Panc1 (cell line): ENCODE results near the gene CRIM1. TPM values are rescaled to one million over a fixed set of nuclear protein-coding genes. Genes with fewer than 3 reads are reported as not detected.

Experiments used
- ATAC-seq: fragments of 200-7000 bp; cut with Tn5 transposase; 2 replicates; pipeline ENCODE4 v1.9.1; 2020; ENCODE audit warnings: mild to moderate bottlenecking, moderate library complexity
- BruUV-seq: library from RNA; stranded (reverse); fragments of 400-500 nt; replicated peaks from 2 replicates; lab custom pipeline; 2021; lab: Mats Ljungman, UMichigan
- CTCF ChIA-PET: fragments of 300-600 bp; sonication (Branson Sonifier 250); formaldehyde crosslinking; loops from one replicate; lab custom pipeline; 2022; ENCODE audit warnings: antibody characterized with exemption; lab: Charles Lee
- POLR2A ChIA-PET: fragments of 300-600 bp; sonication (Branson Sonifier 250); formaldehyde crosslinking; loops from one replicate; lab custom pipeline; 2022; ENCODE audit warnings: antibody characterized with exemption; lab: Charles Lee
- DNase-seq: peaks from one replicate; pipeline ENCODE4 v3.0.0-alpha.2; 2010; ENCODE audit warnings: low read depth, low spot score
- H3K27ac ChIP-seq: 2 replicates; pipeline ENCODE4 v1.5.1; 2011; ENCODE audit warnings: mild to moderate bottlenecking, low read length, inconsistent platforms
- H3K27me3 ChIP-seq: fragments of 200-500 bp; sonication (Bioruptor generic); 2 replicates; pipeline ENCODE4 v1.6.0; 2014; ENCODE audit warnings: low read length, inconsistent platforms; ENCODE audit not compliant: control insufficient read depth, insufficient read depth
- H3K36me3 ChIP-seq: fragments of 200-500 bp; sonication (Bioruptor generic); 2 replicates; pipeline ENCODE4 v1.5.1; 2014; ENCODE audit warnings: inconsistent platforms, mild to moderate bottlenecking, low read length, moderate library complexity; ENCODE audit not compliant: control insufficient read depth, insufficient read depth
- H3K4me1 ChIP-seq: 2 replicates; pipeline ENCODE4 v1.5.1; 2011; ENCODE audit warnings: inconsistent platforms, mild to moderate bottlenecking, low read length, moderate library complexity; ENCODE audit not compliant: control insufficient read depth, insufficient read depth
- H3K4me3 ChIP-seq, 2 experiments: 2 replicates each; pipeline ENCODE4 v1.5.1; 2011 to 2012; ENCODE audit warnings: low read depth in 2 of 2, low read length in 2 of 2, mild to moderate bottlenecking in 2 of 2, inconsistent platforms in 1 of 2, moderate library complexity in 1 of 2
- H3K9me3 ChIP-seq: fragments of 200-500 bp; sonication (Bioruptor generic); 2 replicates; pipeline ENCODE4 v1.5.1; 2014; ENCODE audit warnings: low read depth, mild to moderate bottlenecking, inconsistent platforms, low read length, moderate library complexity; ENCODE audit not compliant: control insufficient read depth, insufficient read depth
- POLR2AphosphoS5 ChIP-seq: IDR thresholded peaks from 2 replicates; pipeline ENCODE4 v1.6.1; 2012; ENCODE audit warnings: mild to moderate bottlenecking, low read depth, low read length, moderate library complexity
- REST ChIP-seq, 2 experiments: IDR thresholded peaks; 2 replicates each; pipeline ENCODE4 v1.6.1; 2011 to 2012; ENCODE audit warnings: low read depth in 2 of 2, control low read depth in 1 of 2, low read length in 1 of 2, mild to moderate bottlenecking in 1 of 2, moderate library complexity in 1 of 2; ENCODE audit not compliant: insufficient read depth in 1 of 2
- SIN3A ChIP-seq: IDR thresholded peaks from 2 replicates; pipeline ENCODE4 v1.6.1; 2012; ENCODE audit warnings: low read depth, mild to moderate bottlenecking, low read length, moderate library complexity, borderline replicate concordance; ENCODE audit not compliant: insufficient read depth
- TCF7L2 ChIP-seq: IDR thresholded peaks from 2 replicates; pipeline ENCODE4 v1.6.1; 2011; ENCODE audit warnings: mild to moderate bottlenecking, low read depth, low read length, inconsistent platforms
- in situ Hi-C: cut with HindIII; loops from 2 replicates; pipeline ENCODE4 v1.10.0; 2016; ENCODE audit warnings: low sequenced_read_pairs, low pct_unique_long_range_greater_than_20kb
- intact Hi-C: fragments of 100-400 bp; cut with micrococcal nuclease; formaldehyde crosslinking; loops from one replicate; pipeline ENCODE4 v1.10.0; 2022; ENCODE audit not compliant: unreplicated experiment
- total RNA-seq: library from RNA; stranded (reverse); gene quantifications from one replicate; pipeline ENCODE4 v1.2.1, GENCODE V29; 2021; ENCODE audit not compliant: unreplicated experiment
- TF ChIP-seq, protein P1 (sequence below): fragments of 450-650 bp; IDR thresholded peaks from 2 replicates; pipeline ENCODE4 v1.5.1; 2017; ENCODE audit warnings: mild to moderate bottlenecking

Gene CRIM1
- total RNA-seq, 1 experiment from 2014 or later, result 290 TPM

DNA sequence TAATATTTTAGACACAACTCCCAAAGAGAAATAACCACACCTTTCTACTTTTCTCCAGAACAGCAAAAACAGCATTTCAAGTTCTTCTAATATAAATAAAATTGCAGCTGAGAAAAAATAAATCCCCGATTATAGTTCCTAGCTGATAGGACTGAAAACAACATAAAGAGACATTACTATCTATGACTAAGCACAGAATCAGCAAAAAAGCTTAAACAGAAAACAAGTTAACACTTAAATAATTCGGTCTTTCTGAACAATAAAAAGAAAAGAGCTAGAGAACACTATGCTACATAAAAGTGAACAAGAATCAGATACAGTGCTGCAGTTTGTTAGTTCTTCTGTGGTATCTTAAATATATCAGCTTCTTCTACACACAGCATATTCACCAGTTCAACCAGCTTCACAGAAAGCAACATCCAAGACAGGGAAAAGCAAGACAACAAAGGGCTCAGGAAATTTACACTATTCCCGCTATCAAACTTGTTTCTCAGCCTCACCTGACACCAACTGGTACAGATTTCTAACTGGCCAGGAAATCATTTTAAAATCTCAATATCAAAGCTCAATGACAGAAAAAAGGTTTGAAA, 213.8 kb downstream of the CRIM1 start:
- intact Hi-C loops, result loop anchor here (10.0 kb wide), 1 partner anchor 215 kb away; no protein-coding TSS in a partner anchor
- TSS peak; percentile 28 for BruUV-seq
- POLR2A ChIA-PET, result interaction anchor here (0.8 kb wide), 1 partner anchor 11 kb away, joined by 3 read pairs; no protein-coding TSS in a partner anchor
- Histone ChIP-seq H3K9me3 (no peaks in the 10 kb centered on the region), H3K27ac (peak overlapping the region; percentile 99), H3K4me3 (peak overlapping the region in 1 of 2 experiments; percentile 35; a peak in 2 of 4 replicates), H3K4me1 (peaks cover 66% of the 10 kb centered on the region), H3K36me3 (peaks cover 7% of the 10 kb centered on the region; the same call in 1 of the 2 replicates), H3K27me3 (no peaks in the 10 kb centered on the region)
- TF ChIP-seq POLR2AphosphoS5 (no peak), REST (IDR thresholded peaks at IDR 0.05; ENCODE audit: insufficient read depth in 1 of 2, low read depth in 2 of 2, low read length in 1 of 2) (no peak), SIN3A (no peak), TCF7L2 (no peak)
- TF ChIP-seq, protein P1, sequence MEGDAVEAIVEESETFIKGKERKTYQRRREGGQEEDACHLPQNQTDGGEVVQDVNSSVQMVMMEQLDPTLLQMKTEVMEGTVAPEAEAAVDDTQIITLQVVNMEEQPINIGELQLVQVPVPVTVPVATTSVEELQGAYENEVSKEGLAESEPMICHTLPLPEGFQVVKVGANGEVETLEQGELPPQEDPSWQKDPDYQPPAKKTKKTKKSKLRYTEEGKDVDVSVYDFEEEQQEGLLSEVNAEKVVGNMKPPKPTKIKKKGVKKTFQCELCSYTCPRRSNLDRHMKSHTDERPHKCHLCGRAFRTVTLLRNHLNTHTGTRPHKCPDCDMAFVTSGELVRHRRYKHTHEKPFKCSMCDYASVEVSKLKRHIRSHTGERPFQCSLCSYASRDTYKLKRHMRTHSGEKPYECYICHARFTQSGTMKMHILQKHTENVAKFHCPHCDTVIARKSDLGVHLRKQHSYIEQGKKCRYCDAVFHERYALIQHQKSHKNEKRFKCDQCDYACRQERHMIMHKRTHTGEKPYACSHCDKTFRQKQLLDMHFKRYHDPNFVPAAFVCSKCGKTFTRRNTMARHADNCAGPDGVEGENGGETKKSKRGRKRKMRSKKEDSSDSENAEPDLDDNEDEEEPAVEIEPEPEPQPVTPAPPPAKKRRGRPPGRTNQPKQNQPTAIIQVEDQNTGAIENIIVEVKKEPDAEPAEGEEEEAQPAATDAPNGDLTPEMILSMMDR, result no peak
- ATAC-seq, result peak; percentile 32
- in situ Hi-C loops, result no loop called here
- CTCF ChIA-PET, result interaction anchor here (0.6 to 0.7 kb wide), 3 partner anchors 99 to 582 kb away, joined by 3 to 4 read pairs (median 3); no protein-coding TSS in a partner anchor
- no peak for DNase-seq

- Histone ChIP-seq H3K9me3 (no peaks in the 10 kb centered on the region), H3K4me3 (no peak overlapping the region), H3K27ac (peak overlapping the region; percentile 99), H3K36me3 (peaks cover 7% of the 10 kb centered on the region; the same call in 1 of the 2 replicates), H3K27me3 (no peaks in the 10 kb centered on the region), H3K4me1 (peaks cover 58% of the 10 kb centered on the region)
- ChIA-PET CTCF (no interaction called here), POLR2A (interaction anchor here (0.8 kb wide), 1 partner anchor 12 kb away, joined by 3 read pairs; no protein-coding TSS in a partner anchor)
- in situ Hi-C loops, result no loop called here
- no TSS peak for BruUV-seq
- ATAC-seq (no peak), DNase-seq (no peak)
- TF ChIP-seq POLR2AphosphoS5, result no peak
- TF ChIP-seq, protein P1, result no peak
- no peak for TF ChIP-seq TCF7L2
- TF ChIP-seq SIN3A, result no peak
- no peak for TF ChIP-seq REST (IDR thresholded peaks at IDR 0.05; ENCODE audit: insufficient read depth in 1 of 2, low read depth in 2 of 2, low read length in 1 of 2)
- intact Hi-C loops, result no loop called here
Observed at GRCh38 chr2:36570416-36570815, 214.8 kb downstream of the CRIM1 start.
